ENCODE measurements around the gene CLIP2. TPM values are rescaled to one million over a fixed set of nuclear protein-coding genes. Genes with fewer than 3 reads are reported as not detected.

Gene CLIP2
- polyA plus RNA-seq, 3 donors: 1.1 to 5.2 (median 1.3) TPM

- Histone ChIP-seq H3K36me3 (replicated peaks in 1 of 2; ENCODE audit: control insufficient read depth in 1 of 2, insufficient read depth in 2 of 2, low read length in 2 of 2) (peaks cover 23 to 26% of the 10 kb centered on the region in 2 donors), H3K79me2 (ENCODE audit: insufficient read depth, low read length) (peaks cover 52% of the 10 kb centered on the region), H3K9ac (ENCODE audit: insufficient read depth, low read length, poor library complexity, severe bottlenecking) (peak overlapping the region; percentile 79), H3K27ac (ENCODE audit: low read depth in 1 of 2, low read length in 2 of 2) (peak overlapping the region in 1 of 2 donors; percentile 86), H4K20me1 (ENCODE audit: insufficient read depth, low read length) (peaks cover 4% of the 10 kb centered on the region), H3K9me3 (replicated peaks in 1 of 2; ENCODE audit: control insufficient read depth in 1 of 2, insufficient read depth in 1 of 2, low read length in 2 of 2) (no peaks in the 10 kb centered on the region), H2AFZ (ENCODE audit: insufficient read depth, low read depth, low read length, poor library complexity, severe bottlenecking) (peak overlapping the region; percentile 95), H3K27me3 (ENCODE audit: control insufficient read depth in 2 of 2, insufficient read depth in 2 of 2, low read length in 2 of 2) (no peaks in the 10 kb centered on the region), H3K4me2 (replicated peaks; ENCODE audit: extremely low read depth, low read length, poor library complexity, severe bottlenecking) (peak overlapping the region; percentile 91), H3K4me1 (ENCODE audit: control insufficient read depth in 1 of 2, insufficient read depth in 2 of 2, low read length in 2 of 2) (peaks cover 27 to 36% of the 10 kb centered on the region in 2 donors), H3K4me3 (replicated peaks in 1 of 3; ENCODE audit: low read depth in 2 of 3, low read length in 3 of 3) (peak overlapping the region; percentile 91 to 97 (median 95))
- WGBS (ENCODE audit: insufficient coverage): 0% methylated on average over 8 of the region's 10 CpGs
- TF ChIP-seq, protein P1, sequence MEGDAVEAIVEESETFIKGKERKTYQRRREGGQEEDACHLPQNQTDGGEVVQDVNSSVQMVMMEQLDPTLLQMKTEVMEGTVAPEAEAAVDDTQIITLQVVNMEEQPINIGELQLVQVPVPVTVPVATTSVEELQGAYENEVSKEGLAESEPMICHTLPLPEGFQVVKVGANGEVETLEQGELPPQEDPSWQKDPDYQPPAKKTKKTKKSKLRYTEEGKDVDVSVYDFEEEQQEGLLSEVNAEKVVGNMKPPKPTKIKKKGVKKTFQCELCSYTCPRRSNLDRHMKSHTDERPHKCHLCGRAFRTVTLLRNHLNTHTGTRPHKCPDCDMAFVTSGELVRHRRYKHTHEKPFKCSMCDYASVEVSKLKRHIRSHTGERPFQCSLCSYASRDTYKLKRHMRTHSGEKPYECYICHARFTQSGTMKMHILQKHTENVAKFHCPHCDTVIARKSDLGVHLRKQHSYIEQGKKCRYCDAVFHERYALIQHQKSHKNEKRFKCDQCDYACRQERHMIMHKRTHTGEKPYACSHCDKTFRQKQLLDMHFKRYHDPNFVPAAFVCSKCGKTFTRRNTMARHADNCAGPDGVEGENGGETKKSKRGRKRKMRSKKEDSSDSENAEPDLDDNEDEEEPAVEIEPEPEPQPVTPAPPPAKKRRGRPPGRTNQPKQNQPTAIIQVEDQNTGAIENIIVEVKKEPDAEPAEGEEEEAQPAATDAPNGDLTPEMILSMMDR (IDR thresholded peaks at IDR 0.05): no peak
- H3K27ac Mint-ChIP-seq: peak overlapping the region; percentile 89 to 98 (median 96)
- H3K36me3 Mint-ChIP-seq: peaks cover 25 to 30% of the 10 kb centered on the region in 2 donors
- intact Hi-C loops (cut with micrococcal nuclease): loop anchor here (2.0 to 5.0 kb wide), 2 partner anchors 35 to 39 kb away; partner anchors contain the start of gene CLIP2 (in 1 of the 2)
- peaks cover 31% of the 10 kb centered on the region for H3K4me1 Mint-ChIP-seq
- DNase-seq: no peak
- peaks cover 0 to 2% (median 0%) of the 10 kb centered on the region in 7 donors for H3K9me3 Mint-ChIP-seq
- no peaks in the 10 kb centered on the region for H3K27me3 Mint-ChIP-seq (ENCODE audit: low read depth in 3 of 3)
- H3K4me3 Mint-ChIP-seq: peak overlapping the region; percentile 92 to 96
These were observed 35.4 kb upstream of the CLIP2 start for GRCh38 chr7:74253835-74254128.

DNA sequence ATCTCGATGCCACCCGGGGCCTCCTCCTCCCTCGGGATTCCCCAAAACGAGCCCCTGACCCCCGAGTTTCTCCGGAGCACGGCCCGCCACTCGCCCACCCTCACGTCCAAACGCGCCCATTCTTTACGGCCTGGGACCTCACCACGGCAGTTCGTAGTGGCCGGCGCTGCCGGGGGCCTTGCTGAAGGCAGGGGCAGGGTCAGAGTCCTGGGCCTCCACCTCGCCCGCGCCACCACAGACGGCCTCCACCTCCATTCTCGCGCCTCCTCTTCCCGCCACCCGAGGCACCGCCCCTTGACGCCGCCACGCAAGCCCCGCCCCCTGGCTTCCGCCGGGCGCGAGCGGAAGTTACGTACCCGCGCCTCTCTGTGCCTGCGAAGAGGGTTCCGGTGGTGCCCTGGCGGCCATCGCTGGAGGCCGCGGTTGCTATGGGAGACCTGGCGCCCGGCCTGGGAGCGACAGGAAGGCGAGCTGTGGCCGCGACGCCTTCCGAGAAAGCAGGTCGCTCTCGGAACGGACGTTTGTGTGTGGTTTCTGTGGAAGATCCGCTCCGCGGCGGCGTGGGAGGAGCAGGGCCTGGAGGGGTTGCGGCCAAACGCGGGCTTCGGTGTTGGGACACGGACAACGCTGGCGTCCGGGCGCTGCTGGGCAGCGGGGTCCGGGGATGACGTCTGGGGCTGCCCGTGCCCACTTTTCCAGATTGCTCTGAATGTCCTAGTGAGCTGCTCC, 34.9 kb upstream of the CLIP2 start, which contains the start of gene RFC2:
TSS of gene RFC2 (minus strand) at position 271 of the 729 bp plus-strand sequence. CDS start at position 255, 16 bp downstream.
- under 1% methylated on average over 72 of the region's 75 CpGs for WGBS (ENCODE audit: insufficient coverage)
- H3K27me3 ChIP-seq (ENCODE audit: control insufficient read depth in 2 of 2, insufficient read depth in 2 of 2, low read length in 2 of 2): no peaks in the 10 kb centered on the region

More for the DNA sequence above, 34.9 kb upstream of the CLIP2 start, which contains the start of gene RFC2:
- H3K36me3 ChIP-seq (replicated peaks in 1 of 2; ENCODE audit: control insufficient read depth in 1 of 2, insufficient read depth in 2 of 2, low read length in 2 of 2): peaks cover 17 to 21% of the 10 kb centered on the region in 2 donors
- peak within 1 kb of the TSS; percentile 79 for H3K9ac ChIP-seq (ENCODE audit: insufficient read depth, low read length, poor library complexity, severe bottlenecking)
- TF ChIP-seq, protein P1 (IDR thresholded peaks at IDR 0.05): peak; percentile 19
- Mint-ChIP-seq H3K27ac (peak within 1 kb of the TSS; percentile 89 to 98 (median 96)), H3K36me3 (peaks cover 20 to 25% of the 10 kb centered on the region in 2 donors), H3K4me3 (peak within 1 kb of the TSS; percentile 92 to 96), H3K4me1 (peaks cover 31% of the 10 kb centered on the region), H3K27me3 (ENCODE audit: low read depth in 3 of 3) (no peaks in the 10 kb centered on the region), H3K9me3 (peaks cover 0 to 2% (median 0%) of the 10 kb centered on the region in 7 donors)
- peaks cover 49% of the 10 kb centered on the region for H3K79me2 ChIP-seq (ENCODE audit: insufficient read depth, low read length)
- peak within 1 kb of the TSS; percentile 75 to 86 for H3K27ac ChIP-seq (ENCODE audit: low read depth in 1 of 2, low read length in 2 of 2)
- H3K4me3 ChIP-seq (replicated peaks in 1 of 3; ENCODE audit: low read depth in 2 of 3, low read length in 3 of 3): peak within 1 kb of the TSS; percentile 91 to 97 (median 95)
- H2AFZ ChIP-seq (ENCODE audit: insufficient read depth, low read depth, low read length, poor library complexity, severe bottlenecking): peak within 1 kb of the TSS; percentile 95
- H3K9me3 ChIP-seq (replicated peaks in 1 of 2; ENCODE audit: control insufficient read depth in 1 of 2, insufficient read depth in 1 of 2, low read length in 2 of 2): no peaks in the 10 kb centered on the region
- peak; percentile 94 to 97 (median 96) for DNase-seq
- H4K20me1 ChIP-seq (ENCODE audit: insufficient read depth, low read length): peaks cover 4% of the 10 kb centered on the region
- H3K4me1 ChIP-seq (ENCODE audit: control insufficient read depth in 1 of 2, insufficient read depth in 2 of 2, low read length in 2 of 2): peaks cover 27 to 36% of the 10 kb centered on the region in 2 donors
- intact Hi-C loops (cut with micrococcal nuclease): loop anchor here (2.0 to 5.0 kb wide), 2 partner anchors 35 to 38 kb away; partner anchors contain the start of gene CLIP2 (in 1 of the 2)
- H3K4me2 ChIP-seq (replicated peaks; ENCODE audit: extremely low read depth, low read length, poor library complexity, severe bottlenecking): peak within 1 kb of the TSS; percentile 91

Measured in CD14-positive monocyte (primary cell).